Activated CD4-positive, alpha-beta T cell treated with anti-CD3 and anti-CD28 coated beads for 48 hours (primary cell): ENCODE measurements around the gene SLMAP.
A peak's percentile ranks its signal among the peaks of the same experiment; 100 is the strongest.
"Not testable (repeated sequence)": the region's sequence is repeated elsewhere in the genome, so short reads cannot be mapped to it uniquely, and the experiment has no call there.

Experiments
- DNase-seq: peaks from one replicate; pipeline ENCODE4 v3.0.0-alpha.2; 2020

Gene SLMAP

GRCh38 chr3:57796261-57796660 lies 40.2 kb downstream of the SLMAP start:
- DNase-seq: no peak

GRCh38 chr3:57797701-57798487 lies 41.8 kb downstream of the SLMAP start:
- DNase-seq: no peak

- no peak for DNase-seq
Measured at GRCh38 chr3:57803647-57804081, 47.6 kb downstream of the SLMAP start.

GRCh38 chr3:57805266-57805665 lies 49.2 kb downstream of the SLMAP start:
- no peak for DNase-seq

- DNase-seq: no peak
Measured at GRCh38 chr3:57805674-57806073, 49.6 kb downstream of the SLMAP start.

GRCh38 chr3:57806195-57806594 lies 50.1 kb downstream of the SLMAP start:
- DNase-seq: not testable (repeated sequence)

- no peak for DNase-seq
Measured at GRCh38 chr3:57808961-57809608, 53.0 kb downstream of the SLMAP start.

- no peak for DNase-seq
Measured at GRCh38 chr3:57809609-57809968, 53.5 kb downstream of the SLMAP start.

- no peak for DNase-seq
Measured at GRCh38 chr3:57810048-57810447, 53.9 kb downstream of the SLMAP start.

GRCh38 chr3:57810471-57811137 lies 54.5 kb downstream of the SLMAP start:
- no peak for DNase-seq

- DNase-seq: peak; percentile 35
Measured at GRCh38 chr3:57815036-57815435, 58.9 kb downstream of the SLMAP start.

- DNase-seq: no peak
Measured at GRCh38 chr3:57816471-57817095, 60.5 kb downstream of the SLMAP start.

- no peak for DNase-seq
Measured at GRCh38 chr3:57818772-57819171, 62.7 kb downstream of the SLMAP start.

- no peak for DNase-seq
Measured at GRCh38 chr3:57820479-57820878, 64.4 kb downstream of the SLMAP start.

- no peak for DNase-seq
Measured at GRCh38 chr3:57821765-57822164, 65.7 kb downstream of the SLMAP start.

- DNase-seq: no peak
Measured at GRCh38 chr3:57822686-57823085, 66.6 kb downstream of the SLMAP start.

- DNase-seq: no peak
Measured at GRCh38 chr3:57825116-57825515, 69.0 kb downstream of the SLMAP start.

- no peak for DNase-seq
Measured at GRCh38 chr3:57826245-57826951, 70.3 kb downstream of the SLMAP start.

- DNase-seq: no peak
Measured at GRCh38 chr3:57826952-57827723, 71.0 kb downstream of the SLMAP start.

- no peak for DNase-seq
Measured at GRCh38 chr3:57827757-57828156, 71.6 kb downstream of the SLMAP start.

GRCh38 chr3:57832486-57832885 lies 76.4 kb downstream of the SLMAP start:
- DNase-seq: no peak

GRCh38 chr3:57832900-57833313 lies 76.8 kb downstream of the SLMAP start:
- DNase-seq: no peak
